ENCODE results near the gene CSTB.

Gene CSTB

GRCh38 chr21:43726686-43727518 is 49.2 kb downstream of the CSTB start:
- H3K4me3 ChIP-seq (ENCODE audit: control insufficient read depth, low read depth, low read length): no peak overlapping the region
- no peak for DNase-seq (ENCODE audit: low read depth)
- TF ChIP-seq, protein P1, sequence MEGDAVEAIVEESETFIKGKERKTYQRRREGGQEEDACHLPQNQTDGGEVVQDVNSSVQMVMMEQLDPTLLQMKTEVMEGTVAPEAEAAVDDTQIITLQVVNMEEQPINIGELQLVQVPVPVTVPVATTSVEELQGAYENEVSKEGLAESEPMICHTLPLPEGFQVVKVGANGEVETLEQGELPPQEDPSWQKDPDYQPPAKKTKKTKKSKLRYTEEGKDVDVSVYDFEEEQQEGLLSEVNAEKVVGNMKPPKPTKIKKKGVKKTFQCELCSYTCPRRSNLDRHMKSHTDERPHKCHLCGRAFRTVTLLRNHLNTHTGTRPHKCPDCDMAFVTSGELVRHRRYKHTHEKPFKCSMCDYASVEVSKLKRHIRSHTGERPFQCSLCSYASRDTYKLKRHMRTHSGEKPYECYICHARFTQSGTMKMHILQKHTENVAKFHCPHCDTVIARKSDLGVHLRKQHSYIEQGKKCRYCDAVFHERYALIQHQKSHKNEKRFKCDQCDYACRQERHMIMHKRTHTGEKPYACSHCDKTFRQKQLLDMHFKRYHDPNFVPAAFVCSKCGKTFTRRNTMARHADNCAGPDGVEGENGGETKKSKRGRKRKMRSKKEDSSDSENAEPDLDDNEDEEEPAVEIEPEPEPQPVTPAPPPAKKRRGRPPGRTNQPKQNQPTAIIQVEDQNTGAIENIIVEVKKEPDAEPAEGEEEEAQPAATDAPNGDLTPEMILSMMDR (IDR thresholded peaks at IDR 0.05; ENCODE audit: control insufficient read depth, insufficient read depth, low read depth, low read length, missing control alignments): no peak

Measured in AG09309 (cell line).